ENCODE measurements around the gene OR2H2. TPM values are rescaled to one million over a fixed set of nuclear protein-coding genes. Genes with fewer than 3 reads are reported as not detected.

Gene OR2H2
- total RNA-seq, 4 donors from 2014 or later, result not detected

- DNase-seq (ENCODE audit: low spot score in 2 of 2), result no peak
- TF ChIP-seq EP300 (IDR thresholded peaks at IDR 0.05) (no peak), POLR2A (IDR thresholded peaks at IDR 0.05) (no peak), CTCF (IDR thresholded peaks at IDR 0.05) (no peak), POLR2AphosphoS5 (IDR thresholded peaks at IDR 0.05) (no peak)
- Histone ChIP-seq H3K4me3 (no peak overlapping the region), H3K9me3 (no peaks in the 10 kb centered on the region), H3K4me1 (no peaks in the 10 kb centered on the region), H3K27me3 (no peaks in the 10 kb centered on the region), H3K36me3 (peaks cover 49% of the 10 kb centered on the region), H3K27ac (no peak overlapping the region)
- 86% methylated on average over 12 of the region's 12 CpGs for WGBS
These were observed 17.8 kb downstream of the OR2H2 start for GRCh38 chr6:29602564-29603361.

- Histone ChIP-seq H3K9me3 (no peaks in the 10 kb centered on the region), H3K27ac (no peak overlapping the region), H3K27me3 (no peaks in the 10 kb centered on the region), H3K36me3 (peaks cover 56% of the 10 kb centered on the region), H3K4me3 (no peak overlapping the region), H3K4me1 (no peaks in the 10 kb centered on the region)
- no peak for DNase-seq (ENCODE audit: low spot score in 2 of 2)
- 82% methylated on average over 11 of the region's 11 CpGs for WGBS
- TF ChIP-seq CTCF (IDR thresholded peaks at IDR 0.05) (no peak), POLR2A (IDR thresholded peaks at IDR 0.05) (no peak), EP300 (IDR thresholded peaks at IDR 0.05) (no peak), POLR2AphosphoS5 (IDR thresholded peaks at IDR 0.05) (no peak)
These were observed 18.5 kb downstream of the OR2H2 start for GRCh38 chr6:29603456-29603855.

GRCh38 chr6:29603930-29604329 lies 19.0 kb downstream of the OR2H2 start:
- TF ChIP-seq EP300 (IDR thresholded peaks at IDR 0.05) (no peak), POLR2A (IDR thresholded peaks at IDR 0.05) (no peak), CTCF (IDR thresholded peaks at IDR 0.05) (no peak)
- H3K4me3 ChIP-seq, result no peak overlapping the region
- H3K27ac ChIP-seq, result no peak overlapping the region
- no peaks in the 10 kb centered on the region for H3K4me1 ChIP-seq
- H3K9me3 ChIP-seq, result no peaks in the 10 kb centered on the region
- 60% methylated on average over 2 of the region's 2 CpGs for WGBS
- DNase-seq (ENCODE audit: low spot score in 2 of 2), result no peak
- peaks cover 60% of the 10 kb centered on the region for H3K36me3 ChIP-seq
- H3K27me3 ChIP-seq, result no peaks in the 10 kb centered on the region

GRCh38 chr6:29608131-29608530 lies 23.2 kb downstream of the OR2H2 start:
- TF ChIP-seq EP300 (IDR thresholded peaks at IDR 0.05), result no peak
- no peak for TF ChIP-seq CTCF (IDR thresholded peaks at IDR 0.05)
- TF ChIP-seq POLR2A (IDR thresholded peaks at IDR 0.05), result no peak
- no peak for TF ChIP-seq POLR2AphosphoS5 (IDR thresholded peaks at IDR 0.05)
- no peak overlapping the region for H3K27ac ChIP-seq
- no peaks in the 10 kb centered on the region for H3K27me3 ChIP-seq
- DNase-seq (ENCODE audit: low spot score in 2 of 2), result no peak
- no peaks in the 10 kb centered on the region for H3K9me3 ChIP-seq
- H3K4me3 ChIP-seq, result no peak overlapping the region
- peaks cover 91% of the 10 kb centered on the region for H3K36me3 ChIP-seq
- H3K4me1 ChIP-seq, result no peaks in the 10 kb centered on the region

- Histone ChIP-seq H3K27ac (no peak overlapping the region), H3K4me3 (no peak overlapping the region), H3K9me3 (no peaks in the 10 kb centered on the region), H3K36me3 (peaks cover 79% of the 10 kb centered on the region), H3K4me1 (no peaks in the 10 kb centered on the region), H3K27me3 (no peaks in the 10 kb centered on the region)
- TF ChIP-seq POLR2A (IDR thresholded peaks at IDR 0.05), result no peak
- no peak for TF ChIP-seq EP300 (IDR thresholded peaks at IDR 0.05)
- TF ChIP-seq POLR2AphosphoS5 (IDR thresholded peaks at IDR 0.05), result no peak
- 90% methylated on average over 4 of the region's 4 CpGs for WGBS
- no peak for DNase-seq (ENCODE audit: low spot score in 2 of 2)
These were observed 25.6 kb downstream of the OR2H2 start for GRCh38 chr6:29610540-29610939.
